ENCODE data around the gene TNFSF13.

DNA sequence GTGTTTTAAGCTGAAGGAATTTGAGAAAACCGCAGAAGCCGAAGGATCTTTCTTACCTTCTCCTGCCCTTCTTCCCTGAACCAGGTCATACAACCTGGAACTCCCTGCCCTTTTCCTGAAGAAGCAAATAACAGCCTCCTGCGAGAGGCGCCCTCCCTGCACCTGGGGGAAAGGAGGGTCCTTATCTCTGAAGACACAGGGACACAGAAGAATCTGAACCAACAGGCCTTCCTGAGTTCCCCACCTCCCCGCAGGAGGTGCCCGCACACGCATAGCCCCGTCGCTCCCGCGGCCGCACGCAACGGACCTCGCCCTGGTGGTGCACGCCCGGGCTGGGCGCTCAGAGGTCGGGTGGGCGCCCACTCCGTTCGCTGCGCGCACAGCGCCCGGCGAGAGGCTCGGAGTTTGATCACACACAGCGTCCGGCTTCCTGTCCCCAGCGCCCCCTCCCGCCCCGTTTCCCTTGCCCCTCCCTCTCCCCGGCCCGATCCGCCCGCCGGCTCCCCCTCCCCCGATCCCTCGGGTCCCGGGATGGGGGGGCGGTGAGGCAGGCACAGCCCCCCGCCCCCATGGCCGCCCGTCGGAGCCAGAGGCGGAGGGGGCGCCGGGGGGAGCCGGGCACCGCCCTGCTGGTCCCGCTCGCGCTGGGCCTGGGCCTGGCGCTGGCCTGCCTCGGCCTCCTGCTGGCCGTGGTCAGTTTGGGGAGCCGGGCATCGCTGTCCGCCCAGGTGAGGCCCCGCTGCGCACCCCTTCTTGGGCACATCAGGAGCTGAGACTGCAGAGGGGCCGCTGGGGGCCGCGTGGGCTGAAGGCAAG is 9.8 kb upstream of the TNFSF13 start, which contains the start of gene TNFSF12:
- TF ChIP-seq, protein P1, sequence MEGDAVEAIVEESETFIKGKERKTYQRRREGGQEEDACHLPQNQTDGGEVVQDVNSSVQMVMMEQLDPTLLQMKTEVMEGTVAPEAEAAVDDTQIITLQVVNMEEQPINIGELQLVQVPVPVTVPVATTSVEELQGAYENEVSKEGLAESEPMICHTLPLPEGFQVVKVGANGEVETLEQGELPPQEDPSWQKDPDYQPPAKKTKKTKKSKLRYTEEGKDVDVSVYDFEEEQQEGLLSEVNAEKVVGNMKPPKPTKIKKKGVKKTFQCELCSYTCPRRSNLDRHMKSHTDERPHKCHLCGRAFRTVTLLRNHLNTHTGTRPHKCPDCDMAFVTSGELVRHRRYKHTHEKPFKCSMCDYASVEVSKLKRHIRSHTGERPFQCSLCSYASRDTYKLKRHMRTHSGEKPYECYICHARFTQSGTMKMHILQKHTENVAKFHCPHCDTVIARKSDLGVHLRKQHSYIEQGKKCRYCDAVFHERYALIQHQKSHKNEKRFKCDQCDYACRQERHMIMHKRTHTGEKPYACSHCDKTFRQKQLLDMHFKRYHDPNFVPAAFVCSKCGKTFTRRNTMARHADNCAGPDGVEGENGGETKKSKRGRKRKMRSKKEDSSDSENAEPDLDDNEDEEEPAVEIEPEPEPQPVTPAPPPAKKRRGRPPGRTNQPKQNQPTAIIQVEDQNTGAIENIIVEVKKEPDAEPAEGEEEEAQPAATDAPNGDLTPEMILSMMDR (IDR thresholded peaks at IDR 0.05; ENCODE audit: control extremely low read depth in 1 of 3, insufficient read depth in 1 of 3, low read depth in 1 of 3, low read length in 3 of 3) = no peak
- TF ChIP-seq TCF12 (IDR thresholded peaks at IDR 0.05; ENCODE audit: low read depth, low read length) (0 out of 2 replicates have a peak, but pooled peaks have one; percentile 31), NRF1 (IDR thresholded peaks at IDR 0.05; ENCODE audit: low read depth, low read length) (no peak), FOSL1 (IDR thresholded peaks at IDR 0.05; ENCODE audit: insufficient read depth, low read depth, low read length) (no peak), EZH2 (IDR thresholded peaks at IDR 0.05; ENCODE audit: low read depth, low read length, severe bottlenecking) (no peak), POLR2A (IDR thresholded peaks at IDR 0.05; ENCODE audit: control extremely low read depth in 1 of 2, low read depth in 2 of 2, low read length in 2 of 2) (no peak), EP300 (IDR thresholded peaks at IDR 0.05; ENCODE audit: borderline replicate concordance in 1 of 2, low read depth in 2 of 2, low read length in 2 of 2) (no peak), ZNF274 (IDR thresholded peaks at IDR 0.05; ENCODE audit: borderline replicate concordance, extremely low read depth, low read length) (no peak), RBBP5 (IDR thresholded peaks at IDR 0.05; ENCODE audit: borderline replicate concordance, low read depth, low read length) (no peak), TAF1 (IDR thresholded peaks at IDR 0.05; ENCODE audit: low read depth, low read length) (no peak), CREB1 (IDR thresholded peaks at IDR 0.05) (no peak)

All from H1 (cell line).